Stimulated activated CD4-positive, alpha-beta T cell treated with anti-CD3 and anti-CD28 coated beads, TNF-alpha, amount 100 ng/mL, for 48 hours (primary cell): ENCODE results near the gene NT5C.
"Not testable (repeated sequence)": the region's sequence is repeated elsewhere in the genome, so short reads cannot be mapped to it uniquely, and the experiment has no call there.

ENCODE experiments used
- DNase-seq, 3 donors: peaks; one replicate each; pipeline ENCODE4 v3.0.0-alpha.2; 2020; ENCODE audit warnings: low read depth in 3 of 3

Gene NT5C

GRCh38 chr17:75131278-75132017 is at the start of gene NT5C:
NT5C (minus strand) TSS chr17:75131742; CDS start chr17:75131707, 35 bp downstream.
- DNase-seq: peak; percentile 48 to 66 (median 58)

GRCh38 chr17:75181110-75181509 is 49.6 kb upstream of the NT5C start:
- no peak for DNase-seq

- no peak for DNase-seq
These were observed 46.9 kb upstream of the NT5C start for GRCh38 chr17:75178453-75178852.

- DNase-seq: no peak
These were observed 45.1 kb upstream of the NT5C start for GRCh38 chr17:75176625-75177024.

GRCh38 chr17:75174996-75175395 is 43.5 kb upstream of the NT5C start:
- no peak for DNase-seq

GRCh38 chr17:75173526-75173925 is 42.0 kb upstream of the NT5C start:
- DNase-seq: no peak

- DNase-seq: no peak
These were observed 37.5 kb upstream of the NT5C start for GRCh38 chr17:75168998-75169397.

- not testable (repeated sequence) for DNase-seq
These were observed 33.1 kb upstream of the NT5C start for GRCh38 chr17:75164606-75165005.

GRCh38 chr17:75163074-75163473 is 31.5 kb upstream of the NT5C start:
- no peak for DNase-seq

GRCh38 chr17:75160211-75160610 is 28.7 kb upstream of the NT5C start:
- DNase-seq: no peak

GRCh38 chr17:75159196-75160031 is 27.9 kb upstream of the NT5C start:
- no peak for DNase-seq

GRCh38 chr17:75158480-75158879 is 26.9 kb upstream of the NT5C start:
- DNase-seq: not testable (repeated sequence)

GRCh38 chr17:75155191-75155601 is 23.7 kb upstream of the NT5C start:
- DNase-seq: no peak

- peak; percentile 96 to 99 (median 98) for DNase-seq
These were observed 22.9 kb upstream of the NT5C start, which contains the start of gene JPT1 for GRCh38 chr17:75154195-75155106. JPT1 (minus strand) TSS chr17:75154512; CDS start chr17:75154397, 115 bp downstream.

- peak in 1 of 3 donors; percentile 21 for DNase-seq
These were observed 22.2 kb upstream of the NT5C start for GRCh38 chr17:75153780-75154194.

GRCh38 chr17:75152922-75153779 is 21.6 kb upstream of the NT5C start:
- no peak for DNase-seq

GRCh38 chr17:75152523-75152921 is 21.0 kb upstream of the NT5C start:
- no peak for DNase-seq

- no peak for DNase-seq
These were observed 20.4 kb upstream of the NT5C start for GRCh38 chr17:75151930-75152329.

- DNase-seq: no peak
These were observed 16.5 kb upstream of the NT5C start for GRCh38 chr17:75147878-75148546.

GRCh38 chr17:75146592-75146991 is 15.1 kb upstream of the NT5C start:
- DNase-seq: no peak
